H9 (cell line): ENCODE data around the gene ZNF354B. TPM values are rescaled to one million over a fixed set of nuclear protein-coding genes. Genes with fewer than 3 reads are reported as not detected.

Experiments used
- DNase-seq: peaks from one replicate; pipeline ENCODE4 v3.0.0-alpha.2; 2017
- H2AFZ ChIP-seq: one replicate; pipeline ENCODE4 v1.6.1; 2013; ENCODE audit warnings: mild to moderate bottlenecking, low read length, control low read depth, moderate library complexity
- H2AK5ac ChIP-seq: 2 replicates; pipeline ENCODE4 v1.6.1; 2013; ENCODE audit warnings: low read length, control low read depth, mixed read lengths; ENCODE audit not compliant: insufficient read length
- H2BK120ac ChIP-seq: one replicate; pipeline ENCODE4 v1.6.1; 2013; ENCODE audit warnings: low read depth, mild to moderate bottlenecking, low read length, control low read depth, inconsistent platforms; ENCODE audit not compliant: poor library complexity, severe bottlenecking
- H2BK12ac ChIP-seq: 2 replicates; pipeline ENCODE4 v1.6.1; 2013; ENCODE audit warnings: low read length, control low read depth, mixed read lengths, low read depth; ENCODE audit not compliant: insufficient read length
- H2BK15ac ChIP-seq: 2 replicates; pipeline ENCODE4 v1.6.1; 2013; ENCODE audit warnings: low read depth, low read length, control low read depth
- H2BK20ac ChIP-seq: one replicate; pipeline ENCODE4 v1.6.1; 2013; ENCODE audit warnings: low read depth, mild to moderate bottlenecking, low read length, control low read depth, inconsistent platforms; ENCODE audit not compliant: poor library complexity, severe bottlenecking
- H2BK5ac ChIP-seq: 2 replicates; pipeline ENCODE4 v1.6.1; 2013; ENCODE audit warnings: low read length, control low read depth, mixed read lengths; ENCODE audit not compliant: insufficient read length
- H3K14ac ChIP-seq: 2 replicates; pipeline ENCODE4 v1.6.1; 2013; ENCODE audit warnings: low read length, control low read depth; ENCODE audit not compliant: insufficient read depth
- H3K18ac ChIP-seq: 2 replicates; pipeline ENCODE4 v1.6.1; 2013; ENCODE audit warnings: low read depth, mild to moderate bottlenecking, mixed read lengths, low read length, control low read depth; ENCODE audit not compliant: insufficient read length
- H3K23ac ChIP-seq: 2 replicates; pipeline ENCODE4 v1.6.1; 2013; ENCODE audit warnings: low read length, control low read depth, mixed read lengths, low read depth; ENCODE audit not compliant: insufficient read length
- H3K23me2 ChIP-seq: 2 replicates; pipeline ENCODE4 v1.6.1; 2013; ENCODE audit warnings: low read depth, mild to moderate bottlenecking, mixed read lengths, low read length, control low read depth; ENCODE audit not compliant: insufficient read length, poor library complexity, severe bottlenecking
- H3K27ac ChIP-seq: 2 replicates; pipeline ENCODE4 v1.5.1; 2013; ENCODE audit warnings: low read length, control low read depth, mixed read lengths, low read depth; ENCODE audit not compliant: insufficient read length
- H3K27me3 ChIP-seq: 2 replicates; pipeline ENCODE4 v1.6.1; 2013; ENCODE audit warnings: low read length, control low read depth, inconsistent platforms; ENCODE audit not compliant: insufficient read depth
- H3K4ac ChIP-seq: 2 replicates; pipeline ENCODE4 v1.6.1; 2013; ENCODE audit warnings: low read depth, mild to moderate bottlenecking, control low read depth, inconsistent platforms, low read length, moderate library complexity
- H3K4me1 ChIP-seq: 2 replicates; pipeline ENCODE4 v1.6.1; 2013; ENCODE audit warnings: low read length, control low read depth, inconsistent platforms; ENCODE audit not compliant: insufficient read depth
- H3K4me2 ChIP-seq: 2 replicates; pipeline ENCODE4 v1.6.1; 2013; ENCODE audit warnings: low read length, control low read depth, mixed read lengths; ENCODE audit not compliant: insufficient read length, insufficient read depth
- H3K56ac ChIP-seq: 2 replicates; pipeline ENCODE4 v1.6.1; 2013; ENCODE audit warnings: low read depth, mild to moderate bottlenecking, mixed read lengths, low read length, control low read depth; ENCODE audit not compliant: insufficient read length
- H3K79me1 ChIP-seq: 2 replicates; pipeline ENCODE4 v1.6.1; 2013; ENCODE audit warnings: low read depth, mild to moderate bottlenecking, moderate library complexity, low read length, control low read depth, inconsistent platforms; ENCODE audit not compliant: insufficient read depth, poor library complexity, severe bottlenecking
- H3K79me2 ChIP-seq: 2 replicates; pipeline ENCODE4 v1.6.1; 2013; ENCODE audit warnings: low read length, control low read depth, inconsistent platforms; ENCODE audit not compliant: insufficient read depth
- H3K9ac ChIP-seq: 2 replicates; pipeline ENCODE4 v1.6.1; 2013; ENCODE audit warnings: low read length, control low read depth, mixed read lengths; ENCODE audit not compliant: insufficient read length; ENCODE audit errors: extremely low read depth
- H3K9me3 ChIP-seq: one replicate; pipeline ENCODE4 v1.6.1; 2013; ENCODE audit warnings: low read depth, low read length, inconsistent platforms; ENCODE audit not compliant: control insufficient read depth
- H3T11ph ChIP-seq: one replicate; pipeline ENCODE4 v1.6.1; 2013; ENCODE audit warnings: mild to moderate bottlenecking, low read length, control low read depth, inconsistent platforms
- H4K20me1 ChIP-seq: one replicate; pipeline ENCODE4 v1.6.1; 2013; ENCODE audit not compliant: control insufficient read depth, insufficient read length, insufficient read depth
- H4K5ac ChIP-seq: 2 replicates; pipeline ENCODE4 v1.6.1; 2013; ENCODE audit warnings: low read depth, mild to moderate bottlenecking, mixed read lengths, low read length, control low read depth; ENCODE audit not compliant: insufficient read length
- H4K8ac ChIP-seq: replicated peaks from 2 replicates; pipeline ENCODE4 v1.6.1; 2013; ENCODE audit warnings: low read length, control low read depth, mixed read lengths, low read depth; ENCODE audit not compliant: insufficient read length
- H4K91ac ChIP-seq: 2 replicates; pipeline ENCODE4 v1.6.1; 2013; ENCODE audit warnings: low read depth, mild to moderate bottlenecking, moderate library complexity, mixed read lengths, low read length, control low read depth; ENCODE audit not compliant: insufficient read length
- H3K27ac Mint-ChIP-seq, 3 experiments: 2 replicates in 2 of 3; 3 replicates in 1 of 3; pipeline ENCODE4 v1.8.0; 2020 to 2021; ENCODE audit warnings: mixed read lengths in 3 of 3, mild to moderate bottlenecking in 1 of 3, moderate library complexity in 1 of 3
- H3K27me3 Mint-ChIP-seq: 2 replicates; pipeline ENCODE4 v1.8.0; 2021; ENCODE audit warnings: low read depth, mild to moderate bottlenecking, moderate library complexity, mixed read lengths
- H3K36me3 Mint-ChIP-seq, 3 experiments: 2 replicates in 2 of 3; 3 replicates in 1 of 3; pipeline ENCODE4 v1.8.0; 2020 to 2021; ENCODE audit warnings: low read depth in 3 of 3, mixed read lengths in 3 of 3; ENCODE audit not compliant: insufficient read depth in 1 of 3
- H3K4me1 Mint-ChIP-seq, 2 experiments: 2 replicates each; pipeline ENCODE4 v1.8.0; 2020; ENCODE audit warnings: mixed read lengths in 2 of 2
- H3K4me3 Mint-ChIP-seq, 2 experiments: 2 replicates in 1 of 2; 3 replicates in 1 of 2; pipeline ENCODE4 v1.8.0; 2020 to 2021; ENCODE audit warnings: mild to moderate bottlenecking in 2 of 2, mixed read lengths in 2 of 2, moderate library complexity in 1 of 2
- H3K9me3 Mint-ChIP-seq, 2 experiments: 2 replicates in 1 of 2; 3 replicates in 1 of 2; pipeline ENCODE4 v1.8.0; 2020; ENCODE audit warnings: mild to moderate bottlenecking in 2 of 2, mixed read lengths in 2 of 2, moderate library complexity in 1 of 2
- CTCF ChIP-seq: fragments of 200-600 bp; sonication (generic); conservative IDR thresholded peaks from 3 replicates; pipeline ENCODE4 v1.8.0; 2021; ENCODE audit warnings: antibody characterized with exemption, mild to moderate bottlenecking
- WGBS: extraction: QIAGEN DNeasy Blood & Tissue Kit; methylation state at CpG from one replicate; pipeline ENCODE4 v1.1.7; 2013; ENCODE audit warnings: missing lambda C conversion rate, low lambda C conversion rate, mixed read lengths; ENCODE audit not compliant: insufficient read length; ENCODE audit errors: extremely low coverage; 5-methylcytosine and 5-hydroxymethylcytosine counted together
- total RNA-seq: library from RNA; stranded (reverse); gene quantifications from 2 replicates; pipeline ENCODE4 v1.2.1, GENCODE V29; 2021

ZNF354B gene
- total RNA-seq, 1 experiment from 2014 or later, result 20.6 TPM

GRCh38 chr5:178866946-178867345, 7.2 kb downstream of the ZNF354B start:
- no peak overlapping the region for H4K5ac ChIP-seq
- peaks cover 0 to 13% of the 10 kb centered on the region in 2 experiments; a peak in 3 of 5 replicates for H3K9me3 Mint-ChIP-seq
- no peak overlapping the region for H3K14ac ChIP-seq
- no peak overlapping the region for H3K18ac ChIP-seq
- no peak overlapping the region for H3K4ac ChIP-seq
- H3K4me1 Mint-ChIP-seq, result peaks cover 0 to 3% of the 10 kb centered on the region in 2 experiments; a peak in 1 of 4 replicates
- H3K9ac ChIP-seq, result no peak overlapping the region
- H3K79me1 ChIP-seq, result no peaks in the 10 kb centered on the region
- no peak overlapping the region for H2BK15ac ChIP-seq
- no peak overlapping the region for H2BK20ac ChIP-seq
- WGBS, result no CpG with 5 or more reads among the region's 4 CpGs
- H3K27me3 ChIP-seq, result no peaks in the 10 kb centered on the region
- no peak overlapping the region for H2BK12ac ChIP-seq
- no peak overlapping the region for H3K27ac ChIP-seq
- peaks cover 63 to 65% (median 65%) of the 10 kb centered on the region in 3 experiments for H3K36me3 Mint-ChIP-seq
- no peaks in the 10 kb centered on the region for H3K23me2 ChIP-seq
- no peak for TF ChIP-seq CTCF
- no peak overlapping the region for H2BK5ac ChIP-seq
- no peaks in the 10 kb centered on the region for H3K9me3 ChIP-seq
- H3K4me3 Mint-ChIP-seq, result no peak overlapping the region
- H2AK5ac ChIP-seq, result no peak overlapping the region
- no peaks in the 10 kb centered on the region for H4K20me1 ChIP-seq
- DNase-seq, result no peak
- no peaks in the 10 kb centered on the region for H3K27me3 Mint-ChIP-seq
- peaks cover 6% of the 10 kb centered on the region for H3K79me2 ChIP-seq
- H3K4me2 ChIP-seq, result no peak overlapping the region
- H3T11ph ChIP-seq, result no peak overlapping the region
- H2BK120ac ChIP-seq, result no peak overlapping the region
- H3K4me1 ChIP-seq, result no peaks in the 10 kb centered on the region
- H3K56ac ChIP-seq, result no peak overlapping the region
- no peak overlapping the region for H4K8ac ChIP-seq
- H4K91ac ChIP-seq, result no peak overlapping the region
- no peak overlapping the region for H3K23ac ChIP-seq
- no peak overlapping the region for H2AFZ ChIP-seq
- no peak overlapping the region for H3K27ac Mint-ChIP-seq
